B cell (primary cell): ENCODE results near the gene PRIM1. TPM values are rescaled to one million over a fixed set of nuclear protein-coding genes. Genes with fewer than 3 reads are reported as not detected.

Source experiments
- ATAC-seq: fragments of 200-7000 bp; cut with Tn5 transposase; one replicate; pipeline ENCODE4 v1.10.0; 2021; ENCODE audit warnings: low read depth, mild to moderate bottlenecking, moderate number of reproducible peaks, moderate library complexity
- CTCF ChIA-PET: fragments of 350-600 bp; sonication (Branson Sonifier 250); formaldehyde crosslinking; loops from one replicate; lab custom pipeline; 2021; ENCODE audit warnings: antibody characterized with exemption, inconsistent platforms; lab: Charles Lee
- POLR2A ChIA-PET: fragments of 350-600 bp; sonication (Branson Sonifier 250); formaldehyde crosslinking; loops from one replicate; lab custom pipeline; 2021; ENCODE audit warnings: antibody characterized with exemption; lab: Charles Lee
- DNase-seq: peaks from one replicate; pipeline ENCODE4 v3.0.0; 2013
- H2AFZ ChIP-seq: 2 replicates; pipeline ENCODE4 v1.6.1; 2012; ENCODE audit warnings: mild to moderate bottlenecking, low read depth, low read length; ENCODE audit not compliant: insufficient read depth, poor library complexity, severe bottlenecking
- H3K27ac ChIP-seq, 2 donors: 1 replicate in 1 of 2; 2 replicates in 1 of 2; pipeline ENCODE4 v1.5.1; 2012 to 2013; ENCODE audit warnings: low read length in 2 of 2, mild to moderate bottlenecking in 2 of 2, moderate library complexity in 1 of 2
- H3K27me3 ChIP-seq, 4 experiments: fragments of 200-600 bp in 1 of 4; sonication (generic) in 1 of 4; replicated peaks in 1 of 4; 1 replicate in 2 of 4; 2 replicates in 2 of 4; pipeline versions ENCODE4 v1.6.1 to v1.7.0; 2013 to 2016; ENCODE audit warnings: low read length in 3 of 4, mild to moderate bottlenecking in 2 of 4, mixed read lengths in 1 of 4, moderate library complexity in 1 of 4; ENCODE audit not compliant: insufficient read depth in 4 of 4, control insufficient read depth in 3 of 4; ENCODE audit errors: control extremely low read depth in 1 of 4
- H3K36me3 ChIP-seq, 2 experiments: replicated peaks in 1 of 2; 1 replicate in 1 of 2; 2 replicates in 1 of 2; pipeline versions ENCODE4 v1.6.1 to v1.7.1; 2013; ENCODE audit warnings: low read length in 1 of 2; ENCODE audit not compliant: insufficient read depth in 2 of 2, control insufficient read depth in 1 of 2; ENCODE audit errors: control extremely low read depth in 1 of 2, extremely low read depth in 1 of 2
- H3K4me1 ChIP-seq, 2 donors: fragments of 200-600 bp in 1 of 2; sonication (generic) in 1 of 2; 1 replicate in 1 of 2; 2 replicates in 1 of 2; pipeline versions ENCODE4 v1.5.1 to v1.6.1; 2013 to 2017; ENCODE audit warnings: low read length in 2 of 2; ENCODE audit not compliant: control insufficient read depth in 2 of 2, insufficient read depth in 2 of 2
- H3K4me2 ChIP-seq: replicated peaks from 2 replicates; pipeline ENCODE3; 2012; ENCODE audit warnings: mild to moderate bottlenecking, low read depth, low read length; ENCODE audit not compliant: poor library complexity, severe bottlenecking
- H3K4me3 ChIP-seq, 5 experiments: fragments of 200-600 bp in 1 of 5; sonication (generic) in 1 of 5; 1 replicate in 3 of 5; 2 replicates in 2 of 5; pipeline versions ENCODE4 v1.5.1 to v1.7.0; 2011 to 2016; ENCODE audit warnings: low read length in 4 of 5, mild to moderate bottlenecking in 4 of 5, low read depth in 2 of 5, control low read depth in 1 of 5, moderate library complexity in 1 of 5; ENCODE audit not compliant: insufficient read depth in 1 of 5; ENCODE audit errors: control extremely low read depth in 1 of 5, extremely low read depth in 1 of 5
- H3K79me2 ChIP-seq: fragments of 200-600 bp; sonication (generic); one replicate; pipeline ENCODE4 v1.6.0; 2016; ENCODE audit warnings: low read length; ENCODE audit not compliant: control insufficient read depth, insufficient read depth
- H3K9ac ChIP-seq: fragments of 200-600 bp; sonication (generic); 2 replicates; pipeline ENCODE4 v1.6.1; 2017; ENCODE audit warnings: mild to moderate bottlenecking, low read length, moderate library complexity
- H3K9me3 ChIP-seq, 3 donors: one replicate each; pipeline versions ENCODE4 v1.6.1 to v1.7.1; 2013; ENCODE audit warnings: low read length in 2 of 3; ENCODE audit not compliant: control insufficient read depth in 2 of 3, insufficient read depth in 1 of 3; ENCODE audit errors: control extremely low read depth in 1 of 3
- H4K20me1 ChIP-seq: 2 replicates; pipeline ENCODE4 v1.6.0; 2012; ENCODE audit warnings: mild to moderate bottlenecking, low read length; ENCODE audit not compliant: insufficient read depth, control insufficient read depth, poor library complexity, severe bottlenecking
- H3K27ac Mint-ChIP-seq: one replicate; pipeline ENCODE4 v1.8.0; 2021; ENCODE audit warnings: mixed read lengths
- H3K27me3 Mint-ChIP-seq: one replicate; pipeline ENCODE4 v1.8.0; 2021; ENCODE audit warnings: mixed read lengths
- H3K4me1 Mint-ChIP-seq: one replicate; pipeline ENCODE4 v1.8.0; 2021; ENCODE audit warnings: mixed read lengths
- H3K4me3 Mint-ChIP-seq: one replicate; pipeline ENCODE4 v1.8.0; 2021; ENCODE audit warnings: mixed read lengths
- H3K9me3 Mint-ChIP-seq: one replicate; pipeline ENCODE4 v1.8.0; 2022; ENCODE audit warnings: mixed read lengths; ENCODE audit not compliant: insufficient read depth
- CTCF ChIP-seq: fragments of 200-600 bp; IDR thresholded peaks from one replicate; pipeline ENCODE4 v1.8.0; 2022; ENCODE audit warnings: antibody characterized with exemption, mild to moderate bottlenecking
- EZH2 ChIP-seq: IDR thresholded peaks from 2 replicates; pipeline ENCODE4 v1.6.1; 2012; ENCODE audit warnings: borderline replicate concordance, low read depth, mild to moderate bottlenecking, moderate library complexity, low read length; ENCODE audit not compliant: insufficient read depth, poor library complexity, severe bottlenecking
- WGBS: methylation state at CpG from one replicate; pipeline ENCODE4 v1.1.5; 2013; ENCODE audit warnings: missing lambda C conversion rate; ENCODE audit not compliant: insufficient coverage; 5-methylcytosine and 5-hydroxymethylcytosine counted together
- intact Hi-C: fragments of 100-400 bp; cut with micrococcal nuclease; formaldehyde crosslinking; loops from one replicate; pipeline ENCODE4 v1.10.0; 2022
- polyA plus RNA-seq: library from polyadenylated mRNA; depleted of rRNA; stranded (reverse); fragments of >200 nt; gene quantifications from 2 replicates; pipeline ENCODE4 v1.2.3, GENCODE V29; 2012
- total RNA-seq, 2 donors: library from RNA; stranded (reverse); fragments of 120-200 nt in 1 of 2; gene quantifications; 1 replicate in 1 of 2; 2 replicates in 1 of 2; pipeline versions ENCODE4 v1.2.3 to v1.2.4, GENCODE V29; 2013 to 2022

Gene PRIM1
- total and polyA plus RNA-seq, 2 donors (not counting 1 experiment from before 2014, with no cell fraction given) = 16.9 to 25.4 TPM

- H3K79me2 ChIP-seq = peaks cover 36% of the 10 kb centered on the region
- H2AFZ ChIP-seq = no peak overlapping the region
- no peak for DNase-seq
- H3K36me3 ChIP-seq = peaks cover 20 to 71% of the 10 kb centered on the region in 2 experiments
- no peaks in the 10 kb centered on the region for H3K9me3 ChIP-seq
- H3K27ac ChIP-seq = no peak overlapping the region
- peaks cover 78% of the 10 kb centered on the region for H4K20me1 ChIP-seq
- peak overlapping the region; percentile 50 for H3K27ac Mint-ChIP-seq
- no peak overlapping the region for H3K4me3 ChIP-seq
- peaks cover 41% of the 10 kb centered on the region for H3K4me1 Mint-ChIP-seq
- no peaks in the 10 kb centered on the region for H3K9me3 Mint-ChIP-seq
- H3K4me1 ChIP-seq = peaks cover 24 to 45% of the 10 kb centered on the region in 2 donors
- TF ChIP-seq CTCF (no peak), EZH2 (no peak)
- H3K27me3 ChIP-seq = no peaks in the 10 kb centered on the region
- POLR2A ChIA-PET = interaction anchor here (0.9 kb wide), 1 partner anchor 9 kb away, joined by 5 read pairs; the partner anchor contains the start of gene NACA
- no peaks in the 10 kb centered on the region for H3K27me3 Mint-ChIP-seq
- no peak overlapping the region for H3K4me3 Mint-ChIP-seq
- intact Hi-C loops = no loop called here
- no peak for ATAC-seq
- CTCF ChIA-PET = no interaction called here
- 93% methylated on average over 8 of the region's 8 CpGs for WGBS
- H3K9ac ChIP-seq = no peak overlapping the region
- no peak overlapping the region for H3K4me2 ChIP-seq
Observed at GRCh38 chr12:56715798-56716197, 36.3 kb downstream of the PRIM1 start.

GRCh38 chr12:56714431-56714929 lies 37.6 kb downstream of the PRIM1 start:
- Histone ChIP-seq H2AFZ (no peak overlapping the region), H4K20me1 (peaks cover 65% of the 10 kb centered on the region), H3K79me2 (peaks cover 23% of the 10 kb centered on the region), H3K4me1 (peaks cover 11 to 31% of the 10 kb centered on the region in 2 donors), H3K4me3 (no peak overlapping the region), H3K4me2 (no peak overlapping the region), H3K27me3 (no peaks in the 10 kb centered on the region), H3K36me3 (peaks cover 20 to 59% of the 10 kb centered on the region in 2 experiments), H3K27ac (peak overlapping the region in 1 of 2 donors; percentile 2), H3K9me3 (no peaks in the 10 kb centered on the region), H3K9ac (no peak overlapping the region)
- TF ChIP-seq EZH2 (no peak), CTCF (no peak)
- no peaks in the 10 kb centered on the region for H3K27me3 Mint-ChIP-seq
- DNase-seq (no peak), ATAC-seq (no peak)
- H3K27ac Mint-ChIP-seq = no peak overlapping the region
- intact Hi-C loops = no loop called here
- POLR2A ChIA-PET = interaction anchor here (0.6 kb wide), 1 partner anchor 21 kb away, joined by 3 read pairs; no protein-coding TSS in a partner anchor
- H3K9me3 Mint-ChIP-seq = no peaks in the 10 kb centered on the region
- WGBS = no CpG with 5 or more reads among the region's 2 CpGs
- H3K4me3 Mint-ChIP-seq = no peak overlapping the region
- CTCF ChIA-PET = interaction anchor here (1.2 to 1.6 kb wide), 2 partner anchors 11 to 78 kb away, joined by 3 to 4 read pairs; partner anchors contain the start of gene NACA
- peaks cover 27% of the 10 kb centered on the region for H3K4me1 Mint-ChIP-seq
